MV-4-11 (cell line): ENCODE data around the gene MKX.

Experiments used
- DNase-seq: peaks from one replicate; lab custom pipeline; 2025; lab: John Stamatoyannopoulos, UW

The MKX gene

DNA sequence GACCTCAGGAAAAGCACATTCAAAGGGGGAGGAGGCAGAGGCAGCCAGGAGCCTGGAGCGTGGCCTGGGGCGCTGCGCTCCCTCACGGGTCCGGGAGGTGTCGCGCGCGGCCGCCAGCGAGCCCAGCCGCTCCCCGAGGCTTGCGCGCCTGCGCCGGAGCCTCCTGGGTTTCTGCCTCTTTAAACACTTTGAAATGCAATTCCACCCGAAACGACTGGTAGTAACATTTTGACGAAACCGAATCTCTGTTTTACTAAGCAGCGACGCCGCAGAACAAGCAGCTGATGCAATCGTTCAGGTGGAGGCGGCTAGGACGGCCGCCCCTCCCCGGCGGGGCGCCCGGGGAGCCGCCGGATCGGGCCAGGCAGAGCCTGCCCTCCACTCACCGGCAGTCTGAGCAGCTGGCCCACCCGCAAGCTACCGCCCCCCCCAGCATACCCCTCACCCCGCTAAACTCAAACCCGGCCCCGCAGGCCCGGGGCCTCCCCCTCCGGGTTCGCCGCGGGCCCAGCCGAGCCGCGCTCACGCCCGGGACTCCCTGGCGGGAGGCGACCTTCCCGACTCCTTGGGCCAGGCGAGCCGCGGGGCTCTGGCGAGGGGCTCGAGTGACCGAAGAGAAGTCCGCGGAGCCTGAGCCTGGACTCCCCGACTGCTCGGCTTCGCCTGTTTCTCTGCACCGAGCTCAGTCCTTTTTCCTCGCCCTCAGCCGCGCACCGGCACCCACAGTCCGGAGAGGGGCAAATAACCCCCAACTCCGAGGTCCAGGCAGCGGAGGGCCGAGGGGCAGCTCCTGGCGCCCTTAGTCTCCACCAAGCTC, 3.2 kb downstream of the MKX start:
- peak; percentile 73 for DNase-seq

DNA sequence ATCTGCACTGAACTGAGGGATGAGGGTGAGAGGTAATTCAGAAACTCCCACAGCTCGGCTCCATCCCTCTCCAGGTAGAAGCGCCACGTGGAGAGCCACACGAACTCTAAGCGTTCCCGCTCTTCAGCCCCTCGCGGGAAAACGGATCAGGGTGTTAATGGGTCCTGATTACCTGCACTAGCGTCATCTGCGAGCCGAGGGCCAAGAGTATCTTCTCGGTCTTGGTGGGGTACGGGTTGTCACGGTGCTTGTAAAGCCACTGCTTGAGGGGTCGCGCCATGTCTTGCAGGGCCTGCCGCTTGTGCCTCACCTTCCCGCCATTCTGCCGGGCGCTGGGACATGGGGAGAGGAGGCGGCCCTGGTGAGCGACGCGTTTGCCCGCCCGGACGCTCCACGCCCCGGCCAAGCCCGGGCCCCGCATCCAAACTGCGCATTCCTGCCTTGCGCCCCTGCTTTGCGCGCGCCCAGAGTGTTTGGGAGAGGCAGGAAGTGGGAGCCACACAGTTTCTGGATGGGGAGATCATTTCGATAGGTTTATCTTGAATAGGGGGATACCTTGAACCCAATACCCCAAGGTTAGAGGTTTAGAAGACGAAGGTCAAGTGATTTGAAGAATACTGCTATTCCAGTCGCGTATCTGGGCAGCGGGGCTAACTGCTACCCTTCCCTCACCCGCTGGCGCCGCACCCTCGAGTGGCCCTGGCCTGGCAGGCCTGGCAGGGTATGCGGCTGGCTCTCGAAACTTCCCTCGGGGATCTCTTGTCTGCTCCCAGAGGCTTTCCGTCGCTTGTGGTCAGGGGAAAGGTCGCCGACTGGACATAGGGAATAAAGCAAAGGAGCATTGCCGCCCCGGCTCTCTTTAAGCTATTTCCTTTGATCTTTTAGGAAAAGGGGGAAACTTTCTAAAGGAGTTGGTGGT, 4.2 kb downstream of the MKX start:
- DNase-seq: no peak

DNA sequence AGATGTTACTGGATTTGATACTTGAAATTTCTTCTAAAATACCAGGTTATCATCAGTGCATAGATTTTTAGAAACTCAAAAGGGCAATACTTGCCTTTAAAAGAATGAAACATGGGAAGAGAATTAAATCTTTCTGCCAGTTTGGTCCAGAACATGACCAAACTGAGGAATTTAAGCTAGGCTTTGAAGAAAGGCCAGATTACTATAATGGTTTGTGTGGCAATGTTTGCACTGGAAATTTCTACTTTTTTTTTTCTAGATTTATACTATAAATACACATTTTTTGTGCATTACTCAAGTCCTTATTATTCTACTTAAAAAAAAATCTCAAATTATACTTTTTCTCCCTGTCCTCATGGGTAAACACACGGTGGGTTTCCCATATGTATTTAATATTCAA, 9.2 kb downstream of the MKX start:
- no peak for DNase-seq

DNA sequence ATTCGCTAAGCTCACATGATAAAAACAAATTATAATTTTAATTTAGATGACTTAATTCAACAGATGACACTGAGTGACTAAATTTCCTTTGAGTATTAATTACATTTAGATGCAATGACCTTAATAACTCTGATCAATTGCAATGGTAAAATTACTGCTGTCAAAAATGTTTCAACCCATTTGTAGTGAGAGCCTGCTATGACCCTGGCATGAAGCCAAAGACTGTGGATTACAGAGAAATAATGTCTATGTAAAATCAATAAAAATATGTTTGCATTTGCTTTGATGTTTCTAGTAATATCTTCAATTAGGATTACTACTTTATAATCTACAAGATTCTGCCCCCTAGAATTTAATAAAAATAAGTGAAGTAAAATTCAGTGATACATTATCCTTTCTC, 15.6 kb downstream of the MKX start:
- no peak for DNase-seq

DNA sequence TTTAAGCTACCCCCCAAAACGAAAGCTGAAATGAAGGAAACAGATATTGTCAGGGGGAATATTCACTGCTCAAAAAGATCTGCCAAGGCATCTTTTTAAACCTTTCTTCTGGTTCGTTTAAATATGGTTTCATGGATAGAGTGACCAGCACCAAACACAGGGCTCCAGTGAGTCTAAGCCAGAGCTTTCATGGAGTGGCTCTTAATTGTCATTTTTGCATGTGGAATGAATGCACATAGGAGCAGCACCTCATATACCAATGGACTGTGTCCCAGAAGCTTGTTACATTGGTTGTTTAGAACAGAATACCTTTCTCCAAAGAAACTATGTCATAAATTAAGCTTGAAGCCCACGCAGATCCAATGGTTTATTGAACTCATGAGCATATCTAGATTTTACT, 17.3 kb downstream of the MKX start:
- no peak for DNase-seq

DNA sequence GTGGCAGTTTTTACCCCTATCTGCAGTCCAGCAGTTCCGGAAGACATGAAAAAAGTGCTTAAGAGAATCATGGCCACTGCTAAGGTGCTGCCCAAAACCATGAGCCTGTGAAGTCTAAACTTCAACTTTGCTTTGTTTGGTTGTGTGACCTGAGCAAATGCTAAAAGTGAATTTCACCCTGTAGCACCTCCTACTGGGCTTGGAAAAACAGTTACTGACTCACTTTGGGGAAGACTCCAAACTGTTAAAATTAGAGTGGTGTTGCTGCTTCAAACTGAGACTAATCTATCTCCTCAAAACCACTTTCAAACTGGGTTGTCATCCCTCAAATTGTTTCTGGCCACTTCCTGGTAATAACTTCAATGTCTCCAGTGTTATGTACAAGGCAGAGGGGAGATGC, 21.3 kb downstream of the MKX start:
- peak; percentile 42 for DNase-seq

DNA sequence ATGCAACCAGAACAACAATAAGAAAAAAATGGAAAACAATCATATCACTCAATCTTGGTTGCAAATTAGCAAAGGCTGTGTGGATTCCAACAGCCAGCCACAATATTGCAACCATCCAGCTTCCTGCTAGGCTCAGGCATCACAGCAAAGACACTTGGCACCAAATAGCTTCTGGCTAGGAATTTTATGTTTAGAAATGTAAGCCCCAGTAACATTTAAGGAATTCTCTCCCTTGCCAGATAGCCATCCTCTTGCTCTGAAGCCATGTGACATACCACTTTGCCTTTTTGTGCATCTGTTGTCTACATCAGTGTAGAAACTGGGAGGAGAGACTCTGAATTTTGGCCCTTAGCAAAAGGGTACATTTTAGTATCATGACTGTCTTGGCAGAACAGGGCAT, 22.2 kb downstream of the MKX start:
- DNase-seq: no peak

DNA sequence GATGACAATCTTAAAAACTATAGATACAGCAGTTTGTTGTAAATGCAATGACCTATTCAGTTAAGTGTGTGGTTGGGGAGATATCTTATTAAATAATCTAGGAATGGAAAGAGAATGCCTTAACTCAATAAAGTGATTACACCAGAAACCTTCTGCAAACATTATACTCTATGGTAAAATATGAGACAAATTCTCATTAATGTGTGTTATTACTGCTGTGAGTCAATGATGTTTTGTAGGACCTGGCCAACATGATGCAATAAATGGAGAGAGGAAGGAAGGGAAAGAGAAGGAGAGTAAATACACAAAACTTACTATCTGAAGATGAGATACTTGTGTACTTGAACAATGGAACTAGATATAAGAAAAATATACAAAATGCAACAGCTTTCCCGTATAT, 25.1 kb downstream of the MKX start:
- no peak for DNase-seq

DNA sequence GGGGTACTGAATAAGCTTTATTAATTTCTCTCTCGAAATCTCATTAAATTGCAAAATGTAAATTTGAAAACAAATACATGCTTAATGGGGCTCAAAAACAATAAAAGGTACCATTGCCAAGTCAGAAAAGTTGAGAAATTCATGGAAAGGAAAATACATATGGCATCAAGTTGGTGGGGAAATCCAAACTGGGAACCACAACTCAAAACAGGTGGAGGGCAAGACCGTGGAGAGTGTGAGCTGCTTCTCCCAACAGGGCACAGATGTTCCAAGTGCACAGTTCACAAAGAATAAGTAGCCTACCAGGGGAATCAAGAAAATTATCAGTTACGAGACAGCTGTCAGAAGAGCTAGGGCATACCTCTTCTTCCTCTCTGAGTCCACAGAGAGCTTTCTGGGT, 26.6 kb downstream of the MKX start:
- no peak for DNase-seq

DNA sequence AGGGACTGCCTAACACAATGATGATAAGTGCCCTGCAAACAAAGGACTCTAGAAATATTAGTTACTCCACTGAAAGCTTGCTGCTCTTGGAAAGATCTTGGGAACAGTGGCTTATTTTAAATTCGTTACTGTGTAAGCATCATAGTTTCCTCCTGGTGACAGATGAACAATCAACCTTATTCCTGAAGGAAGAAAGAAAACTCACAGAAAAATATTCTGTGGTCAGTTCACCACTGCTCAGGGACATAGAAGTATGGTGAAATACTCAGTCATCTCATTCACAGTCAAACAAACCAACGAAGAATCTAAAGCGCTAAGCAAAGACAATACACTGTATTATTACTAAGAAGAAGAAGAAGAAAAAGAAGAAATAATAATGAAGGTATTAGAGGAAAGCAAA, 27.8 kb downstream of the MKX start:
- DNase-seq: no peak

DNA sequence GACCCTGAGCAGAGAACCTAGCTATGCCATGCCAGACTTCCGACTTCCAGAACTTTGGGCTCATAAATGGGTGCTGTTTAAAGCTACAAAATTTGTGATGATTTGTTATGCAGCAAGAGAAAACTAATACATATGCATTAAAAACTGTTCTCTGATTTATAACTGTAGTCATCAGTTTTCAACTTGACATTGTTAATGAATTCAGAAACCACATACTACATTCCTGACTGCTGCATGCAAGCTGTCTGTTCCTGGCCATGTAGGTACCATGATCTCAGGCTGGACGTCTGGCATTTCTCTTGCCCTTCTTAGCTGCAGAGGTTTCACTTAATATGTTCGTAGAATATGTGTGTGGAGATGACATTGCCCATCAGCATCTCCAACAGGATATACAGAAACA, 28.4 kb downstream of the MKX start:
- no peak for DNase-seq

DNA sequence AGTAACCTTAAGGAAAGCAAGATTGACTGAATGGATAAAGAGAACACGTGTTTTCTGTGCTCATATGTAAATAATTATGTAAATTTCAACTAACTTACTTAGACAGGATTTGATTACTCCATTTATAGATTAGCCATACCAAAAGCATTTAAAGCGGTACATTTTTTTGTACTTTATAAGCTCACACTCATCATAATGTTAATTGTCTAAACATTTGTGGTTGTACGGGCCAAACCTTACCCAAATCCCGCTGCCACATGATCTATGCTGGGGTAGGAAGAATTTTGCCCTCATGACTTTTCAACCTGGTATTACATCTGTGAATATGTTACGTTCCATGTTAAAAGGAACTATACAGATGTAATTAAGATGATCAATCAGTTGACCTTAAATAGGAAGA, 29.1 kb downstream of the MKX start:
- no peak for DNase-seq

DNA sequence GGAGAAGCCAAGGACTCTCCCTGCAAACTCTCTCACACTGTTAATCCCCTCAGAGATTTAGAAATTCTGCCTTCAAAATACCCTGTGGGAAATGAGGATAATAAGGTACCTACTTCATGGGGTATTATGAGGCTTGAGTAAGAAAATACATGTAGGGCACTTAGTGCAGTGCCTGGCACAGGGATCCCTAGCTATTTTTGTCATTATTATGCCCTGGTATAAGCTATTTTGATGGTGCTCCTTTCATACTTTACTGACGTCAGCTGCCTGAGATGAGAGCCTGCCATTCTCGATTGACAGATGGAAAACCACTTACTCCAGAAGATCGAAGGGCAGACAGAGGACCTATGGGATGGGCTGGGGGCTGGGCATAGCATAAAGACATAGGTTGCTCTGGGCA, 30.1 kb downstream of the MKX start:
- no peak for DNase-seq

DNA sequence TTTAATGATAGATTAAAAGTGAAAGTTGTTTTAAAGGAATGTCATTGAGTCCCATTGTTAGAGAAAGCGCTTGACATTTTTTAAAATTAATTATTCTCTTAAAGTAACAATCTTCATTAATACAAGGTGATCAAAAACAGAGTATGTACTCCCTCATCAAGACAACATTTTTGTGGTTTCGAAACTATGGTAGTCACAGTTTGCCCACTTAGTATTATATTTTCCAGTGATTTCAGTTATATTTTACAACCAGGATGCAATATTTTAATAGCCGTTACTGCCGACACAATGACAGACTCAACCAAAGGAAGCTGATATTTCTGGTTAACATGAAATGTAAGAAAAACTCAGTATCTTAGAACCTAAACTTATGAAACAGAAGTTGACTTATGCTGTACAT, 31.3 kb downstream of the MKX start:
- DNase-seq: no peak

DNA sequence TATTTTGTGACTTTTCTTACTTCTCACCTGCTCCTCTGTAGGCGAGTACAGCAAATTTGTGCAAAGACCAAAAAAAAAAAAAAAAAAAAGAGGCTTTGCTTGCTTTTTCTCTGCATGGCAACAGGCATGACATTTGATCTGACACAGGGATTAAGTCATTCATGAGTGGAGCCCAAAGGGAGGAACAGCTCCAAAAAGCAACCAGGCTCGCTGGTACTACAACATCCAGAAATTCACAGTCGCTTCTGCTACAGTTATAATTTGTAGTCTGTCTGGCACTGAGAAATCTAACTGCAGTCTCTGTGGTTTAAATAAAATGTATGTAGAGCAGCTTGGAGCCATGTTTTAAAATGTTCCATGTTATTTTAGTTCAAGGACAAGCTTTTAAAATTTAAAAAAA, 31.7 kb downstream of the MKX start:
- DNase-seq: no peak

DNA sequence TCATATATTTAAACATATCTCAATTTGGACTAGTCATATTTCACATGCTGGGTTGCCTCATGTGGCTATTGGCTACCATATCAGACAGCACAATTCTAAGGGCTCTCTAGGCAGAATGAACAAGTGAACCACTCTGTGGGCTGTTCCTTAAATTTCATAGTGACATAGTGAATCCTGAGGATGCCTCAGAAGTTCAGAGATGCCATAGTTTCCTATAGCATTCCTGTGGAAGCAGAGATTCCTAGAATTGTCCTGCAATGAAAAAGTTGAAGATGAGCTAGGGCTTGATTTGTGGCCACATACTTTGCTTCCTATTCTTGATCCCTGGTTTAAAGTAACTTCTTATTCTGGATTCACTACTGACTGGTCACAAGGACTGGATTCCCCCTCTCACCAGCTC, 35.6 kb downstream of the MKX start:
- no peak for DNase-seq

DNA sequence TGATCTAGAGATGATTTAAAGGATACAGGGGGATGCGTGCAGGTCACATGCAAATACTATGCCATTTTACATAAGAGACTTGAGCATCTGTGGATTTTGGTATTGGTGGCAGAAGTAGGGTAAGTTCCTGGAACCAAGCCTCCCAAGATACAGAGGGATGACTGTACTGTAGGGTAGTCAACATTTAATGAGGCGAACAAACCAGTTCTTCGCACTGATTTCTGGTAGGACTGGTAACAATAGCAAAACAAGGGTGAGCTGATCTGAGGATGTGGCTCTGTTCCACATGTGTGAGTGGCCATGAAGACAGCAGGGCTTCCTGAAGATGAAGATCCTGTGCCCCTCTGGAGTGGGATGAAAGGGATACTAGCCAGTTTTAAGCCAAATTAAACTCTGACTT, 36.3 kb downstream of the MKX start:
- DNase-seq: no peak

DNA sequence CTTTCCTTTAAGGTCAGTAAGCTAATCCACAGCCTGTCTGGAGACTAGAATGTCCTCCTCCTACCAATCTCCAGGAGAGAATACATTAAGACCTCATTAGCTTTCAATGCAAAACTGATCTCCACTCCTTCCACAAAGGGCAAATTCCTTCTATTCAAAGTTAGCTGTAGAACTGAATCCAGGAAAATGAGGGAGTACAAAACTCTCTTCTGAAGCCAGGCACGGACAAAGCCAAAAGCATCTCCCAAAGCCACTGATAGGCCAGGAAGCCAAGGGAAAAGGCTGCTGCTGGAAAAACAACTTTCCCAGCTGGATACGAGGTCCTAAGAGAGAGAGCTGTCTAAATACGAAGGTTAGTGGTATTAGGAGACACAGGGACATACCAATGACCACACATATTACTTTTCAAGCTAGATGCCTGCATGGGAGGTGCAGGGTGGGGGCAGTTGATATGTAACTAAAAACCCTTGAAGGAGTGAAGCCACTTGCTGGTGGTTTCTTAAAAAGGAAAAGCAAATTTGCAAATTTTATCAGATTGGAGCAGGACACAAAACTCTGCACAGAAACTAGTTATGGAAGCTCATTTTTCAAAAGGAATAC, 43.6 kb downstream of the MKX start:
- no peak for DNase-seq

DNA sequence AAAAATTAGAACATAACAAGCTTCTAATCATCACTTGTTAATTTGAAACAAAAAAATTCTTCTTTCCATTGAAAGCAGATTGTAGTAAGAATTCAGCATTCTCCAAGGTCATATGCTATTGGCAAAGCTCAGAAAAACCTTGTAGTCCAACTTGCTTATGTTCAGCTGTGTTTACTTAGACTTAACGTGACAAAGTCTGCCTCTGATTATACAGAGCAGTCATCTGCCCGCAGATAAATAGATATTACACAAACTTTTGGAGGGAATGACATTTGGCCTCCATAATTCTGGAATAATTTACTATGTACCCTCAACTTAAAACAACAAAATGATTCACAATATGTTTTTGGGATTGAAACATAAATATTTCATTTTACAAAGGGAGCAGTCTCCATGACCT, 45.8 kb downstream of the MKX start:
- DNase-seq: no peak

DNA sequence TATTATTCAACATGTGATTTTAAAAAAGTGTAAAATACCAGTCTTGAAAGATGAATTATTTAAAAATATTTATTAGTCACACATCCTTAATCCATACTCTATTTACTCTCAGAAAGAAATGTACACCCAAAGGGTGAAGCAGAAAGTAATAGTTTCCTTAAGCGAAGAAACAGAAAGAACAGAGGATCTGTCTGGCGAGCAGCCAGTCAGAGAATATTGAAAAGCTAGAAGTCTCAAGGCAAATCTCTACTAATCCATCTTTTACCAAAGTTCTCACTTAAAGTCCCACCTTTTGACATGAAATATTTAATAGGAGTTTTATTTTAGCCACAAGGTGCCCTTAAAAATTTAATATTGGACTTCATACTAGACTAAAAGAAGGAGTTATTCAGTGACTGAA, 46.7 kb downstream of the MKX start:
- no peak for DNase-seq

DNA sequence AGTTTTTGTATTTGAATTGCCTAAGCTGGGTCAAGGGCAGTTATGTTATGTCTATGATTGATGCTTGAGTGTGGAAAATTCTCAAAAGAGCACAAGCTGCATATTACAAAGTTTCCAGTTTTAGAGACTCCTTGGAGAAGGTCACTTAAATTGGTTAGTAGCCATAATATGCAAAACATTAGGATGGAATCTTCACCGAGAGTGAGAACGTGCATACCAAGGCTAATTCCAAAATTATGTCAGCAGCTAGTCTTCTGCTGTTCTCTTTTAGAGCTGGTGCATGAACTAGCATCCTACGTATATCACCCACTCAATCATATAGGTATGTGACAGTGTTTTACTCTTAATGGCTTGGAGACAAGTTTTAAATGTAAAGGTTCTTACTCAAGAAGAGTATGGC, 49.2 kb downstream of the MKX start:
- no peak for DNase-seq

DNA sequence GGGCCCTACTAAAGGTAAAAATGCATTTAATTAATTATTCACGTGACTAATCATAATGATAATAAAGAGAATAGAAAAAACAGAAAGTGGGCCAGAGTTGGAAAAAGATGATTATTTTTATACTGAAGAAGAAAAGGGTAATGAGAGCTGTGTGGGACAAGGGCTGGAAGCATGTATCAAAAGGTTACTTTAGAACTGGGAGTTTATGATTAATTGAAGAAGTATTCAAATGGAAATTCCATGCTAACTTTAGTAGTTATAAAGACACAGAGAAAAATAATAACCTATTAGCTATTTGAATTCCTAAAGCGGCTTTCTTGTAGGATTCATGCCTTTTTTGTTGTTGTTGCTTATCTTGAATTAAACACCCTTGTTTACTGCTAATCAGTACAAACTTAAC, 49.9 kb downstream of the MKX start:
- DNase-seq: no peak

DNA sequence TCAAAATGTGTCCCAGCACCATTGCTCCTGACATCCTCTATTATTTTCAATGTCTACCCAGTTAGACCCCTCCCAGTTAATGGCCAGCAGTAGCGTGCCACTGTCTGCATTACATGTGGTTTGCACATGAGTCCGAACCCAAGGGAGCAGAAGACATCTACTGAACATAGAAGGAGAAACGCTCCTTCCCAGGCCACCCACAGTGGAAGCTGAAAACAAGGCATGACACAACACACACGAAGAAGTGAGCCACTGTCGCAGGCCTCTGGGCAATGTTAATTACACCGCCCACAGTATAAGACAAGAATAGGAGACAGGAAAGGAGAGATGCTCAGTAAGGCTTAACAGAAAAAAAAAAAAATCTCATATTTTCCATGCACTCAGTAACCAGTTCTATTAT, 50.5 kb downstream of the MKX start:
- no peak for DNase-seq
